ENCODE data around the gene TMEM31.
A peak's percentile ranks its signal among the peaks of the same experiment; 100 is the strongest.

TMEM31 gene

DNA sequence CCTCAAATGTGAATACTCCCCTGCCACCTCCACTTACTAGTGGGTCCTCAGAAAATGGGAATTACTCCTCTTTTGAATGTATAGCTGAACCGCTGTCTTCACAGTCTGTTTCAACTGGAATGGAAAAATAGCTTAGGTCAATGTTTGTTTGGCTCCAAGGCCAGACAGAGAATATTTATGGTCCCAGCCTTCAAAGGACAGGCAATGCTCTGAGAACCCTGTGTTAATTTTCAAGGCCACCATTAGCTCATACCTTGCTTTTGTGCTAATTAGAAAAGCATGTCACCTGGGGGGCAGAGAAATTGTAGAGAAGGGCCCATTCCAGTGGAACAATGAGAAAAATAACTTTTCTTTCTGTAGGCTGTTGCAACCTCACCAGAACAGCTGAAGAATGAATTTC is 19.6 kb upstream of the TMEM31 start:
- TF ChIP-seq, protein P1, sequence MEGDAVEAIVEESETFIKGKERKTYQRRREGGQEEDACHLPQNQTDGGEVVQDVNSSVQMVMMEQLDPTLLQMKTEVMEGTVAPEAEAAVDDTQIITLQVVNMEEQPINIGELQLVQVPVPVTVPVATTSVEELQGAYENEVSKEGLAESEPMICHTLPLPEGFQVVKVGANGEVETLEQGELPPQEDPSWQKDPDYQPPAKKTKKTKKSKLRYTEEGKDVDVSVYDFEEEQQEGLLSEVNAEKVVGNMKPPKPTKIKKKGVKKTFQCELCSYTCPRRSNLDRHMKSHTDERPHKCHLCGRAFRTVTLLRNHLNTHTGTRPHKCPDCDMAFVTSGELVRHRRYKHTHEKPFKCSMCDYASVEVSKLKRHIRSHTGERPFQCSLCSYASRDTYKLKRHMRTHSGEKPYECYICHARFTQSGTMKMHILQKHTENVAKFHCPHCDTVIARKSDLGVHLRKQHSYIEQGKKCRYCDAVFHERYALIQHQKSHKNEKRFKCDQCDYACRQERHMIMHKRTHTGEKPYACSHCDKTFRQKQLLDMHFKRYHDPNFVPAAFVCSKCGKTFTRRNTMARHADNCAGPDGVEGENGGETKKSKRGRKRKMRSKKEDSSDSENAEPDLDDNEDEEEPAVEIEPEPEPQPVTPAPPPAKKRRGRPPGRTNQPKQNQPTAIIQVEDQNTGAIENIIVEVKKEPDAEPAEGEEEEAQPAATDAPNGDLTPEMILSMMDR (IDR thresholded peaks at IDR 0.05; ENCODE audit: poor library complexity, severe bottlenecking) = no peak
- no peaks in the 10 kb centered on the region for H3K27me3 ChIP-seq (ENCODE audit: insufficient read depth, poor library complexity, severe bottlenecking)
- no peak overlapping the region for H3K27ac ChIP-seq (ENCODE audit: poor library complexity, severe bottlenecking)
- no peak for ATAC-seq (ENCODE audit: low read depth)
- no peaks in the 10 kb centered on the region for H3K4me1 ChIP-seq (ENCODE audit: insufficient read depth, poor library complexity, severe bottlenecking)
- no peak for DNase-seq (ENCODE audit: low spot score)
- H3K4me3 ChIP-seq (ENCODE audit: severe bottlenecking) = no peak overlapping the region
- H3K9me3 ChIP-seq (ENCODE audit: severe bottlenecking) = no peaks in the 10 kb centered on the region
- H3K36me3 ChIP-seq (ENCODE audit: low read depth) = peaks cover 3% of the 10 kb centered on the region

DNA sequence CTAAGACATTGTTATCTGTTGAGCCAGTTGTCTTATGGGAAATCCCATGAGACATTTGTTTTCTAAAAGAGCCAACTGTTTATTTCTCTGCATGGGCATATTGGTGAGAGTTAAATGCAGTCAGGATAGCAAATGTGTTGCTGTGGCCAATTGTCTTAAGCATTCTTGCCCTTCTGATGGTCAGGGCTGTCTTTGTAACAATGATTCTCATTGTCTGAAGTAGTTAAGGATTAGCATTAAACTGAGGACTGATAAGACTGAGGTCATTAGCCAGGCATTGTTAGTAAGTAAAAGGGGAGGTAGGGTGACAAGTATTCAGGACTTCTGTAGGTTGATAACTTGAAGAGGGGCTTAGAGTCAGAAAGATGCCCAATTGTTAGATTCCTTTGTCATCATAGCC is 13.0 kb upstream of the TMEM31 start:
- TF ChIP-seq, protein P1 (IDR thresholded peaks at IDR 0.05; ENCODE audit: poor library complexity, severe bottlenecking) = no peak
- H3K27me3 ChIP-seq (ENCODE audit: insufficient read depth, poor library complexity, severe bottlenecking) = no peaks in the 10 kb centered on the region
- DNase-seq (ENCODE audit: low spot score) (no peak), ATAC-seq (ENCODE audit: low read depth) (no peak)
- no peaks in the 10 kb centered on the region for H3K36me3 ChIP-seq (ENCODE audit: low read depth)
- no peak overlapping the region for H3K27ac ChIP-seq (ENCODE audit: poor library complexity, severe bottlenecking)
- no peaks in the 10 kb centered on the region for H3K9me3 ChIP-seq (ENCODE audit: severe bottlenecking)
- H3K4me3 ChIP-seq (ENCODE audit: severe bottlenecking) = no peak overlapping the region
- no peaks in the 10 kb centered on the region for H3K4me1 ChIP-seq (ENCODE audit: insufficient read depth, poor library complexity, severe bottlenecking)

DNA sequence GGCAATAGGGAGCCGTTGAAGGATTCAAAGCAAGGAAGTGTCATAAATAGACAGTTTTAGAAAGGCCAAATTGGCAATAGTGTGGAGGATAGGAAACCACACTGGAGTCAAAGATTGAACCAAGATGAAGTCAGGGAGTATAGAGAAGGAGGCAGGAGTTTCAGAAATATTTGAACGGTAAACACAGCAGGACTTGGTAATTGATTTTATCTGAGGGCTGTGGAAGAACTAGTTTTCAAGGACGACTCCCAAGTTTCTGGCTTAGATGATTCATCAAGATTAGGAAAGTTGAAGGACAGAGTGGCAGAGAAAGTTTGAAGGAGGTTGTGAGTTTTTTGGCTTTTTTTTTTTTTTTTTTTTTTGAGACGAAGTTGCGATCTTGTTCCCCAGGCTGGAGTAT is 11.5 kb upstream of the TMEM31 start:
- Histone ChIP-seq H3K4me3 (ENCODE audit: severe bottlenecking) (no peak overlapping the region), H3K27me3 (ENCODE audit: insufficient read depth, poor library complexity, severe bottlenecking) (no peaks in the 10 kb centered on the region), H3K36me3 (ENCODE audit: low read depth) (no peaks in the 10 kb centered on the region), H3K27ac (ENCODE audit: poor library complexity, severe bottlenecking) (no peak overlapping the region), H3K4me1 (ENCODE audit: insufficient read depth, poor library complexity, severe bottlenecking) (no peaks in the 10 kb centered on the region), H3K9me3 (ENCODE audit: severe bottlenecking) (no peaks in the 10 kb centered on the region)
- DNase-seq (ENCODE audit: low spot score) (no peak), ATAC-seq (ENCODE audit: low read depth) (no peak)
- TF ChIP-seq, protein P1 (IDR thresholded peaks at IDR 0.05; ENCODE audit: poor library complexity, severe bottlenecking) = no peak

DNA sequence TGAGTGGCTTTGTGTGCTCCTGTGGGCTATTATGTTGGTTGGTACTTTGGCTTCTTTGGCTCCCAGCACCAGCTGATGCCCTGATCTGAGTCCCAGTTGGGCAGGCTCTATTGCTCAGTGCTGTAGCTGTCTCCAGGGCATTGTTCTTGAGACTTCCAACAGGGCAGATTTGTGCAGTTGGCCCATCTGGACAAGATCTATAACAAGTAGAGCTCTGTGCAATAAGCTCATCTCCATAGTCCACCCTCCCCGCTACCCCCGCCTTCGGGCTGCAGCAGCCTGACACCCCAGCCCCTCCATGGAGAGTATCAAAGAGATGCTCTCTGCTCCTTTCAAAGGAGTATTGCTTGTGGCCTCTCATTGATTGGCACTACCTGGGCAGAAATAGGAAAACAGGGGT is 5.8 kb upstream of the TMEM31 start:
- TF ChIP-seq, protein P1 (IDR thresholded peaks at IDR 0.05; ENCODE audit: poor library complexity, severe bottlenecking) = no peak
- Histone ChIP-seq H3K4me1 (ENCODE audit: insufficient read depth, poor library complexity, severe bottlenecking) (no peaks in the 10 kb centered on the region), H3K4me3 (ENCODE audit: severe bottlenecking) (no peak overlapping the region), H3K9me3 (ENCODE audit: severe bottlenecking) (no peaks in the 10 kb centered on the region), H3K27me3 (ENCODE audit: insufficient read depth, poor library complexity, severe bottlenecking) (no peaks in the 10 kb centered on the region), H3K27ac (ENCODE audit: poor library complexity, severe bottlenecking) (no peak overlapping the region), H3K36me3 (ENCODE audit: low read depth) (no peaks in the 10 kb centered on the region)
- ATAC-seq (ENCODE audit: low read depth) (no peak), DNase-seq (ENCODE audit: low spot score) (no peak)

DNA sequence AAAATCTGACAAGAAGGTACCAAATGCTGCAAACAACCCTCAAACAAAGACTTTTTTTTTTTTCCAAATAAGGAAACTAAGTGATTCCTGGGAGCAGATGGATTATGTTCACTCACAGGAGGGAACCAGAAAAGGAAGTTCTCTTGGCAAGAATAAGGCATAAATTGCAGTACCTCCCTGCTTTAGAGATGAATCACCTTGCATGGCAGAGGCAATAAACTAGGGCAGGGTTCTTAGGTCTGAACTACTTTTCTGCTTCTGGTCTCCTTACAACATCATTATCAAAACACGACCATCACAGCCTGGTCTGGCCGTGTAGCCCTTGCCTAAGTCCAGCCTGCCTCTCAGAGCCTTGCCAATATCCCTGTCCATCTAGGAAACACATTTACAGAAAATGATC is 6.3 kb downstream of the TMEM31 start:
- Histone ChIP-seq H3K4me1 (ENCODE audit: insufficient read depth, poor library complexity, severe bottlenecking) (peaks cover 9% of the 10 kb centered on the region), H3K4me3 (ENCODE audit: severe bottlenecking) (no peak overlapping the region), H3K9me3 (ENCODE audit: severe bottlenecking) (no peaks in the 10 kb centered on the region), H3K36me3 (ENCODE audit: low read depth) (no peaks in the 10 kb centered on the region), H3K27ac (ENCODE audit: poor library complexity, severe bottlenecking) (peak overlapping the region; percentile 73), H3K27me3 (ENCODE audit: insufficient read depth, poor library complexity, severe bottlenecking) (no peaks in the 10 kb centered on the region)
- TF ChIP-seq, protein P1 (IDR thresholded peaks at IDR 0.05; ENCODE audit: poor library complexity, severe bottlenecking) = no peak
- peak; percentile 97 for ATAC-seq (ENCODE audit: low read depth)
- DNase-seq (ENCODE audit: low spot score) = no peak
